ENCODE results near the gene SENP6.

- no peak for TF ChIP-seq SREBF2 (CRISPR knock-in tag; IDR thresholded peaks at IDR 0.05)
- TF ChIP-seq NRF1 (conservative IDR thresholded peaks at IDR 0.05 in 1 of 2, IDR thresholded peaks at IDR 0.05 in 1 of 2): no peak
- no peak for TF ChIP-seq ARID2 (IDR thresholded peaks at IDR 0.05)
- TF ChIP-seq POLR2A (conservative IDR thresholded peaks at IDR 0.05): no peak
- TF ChIP-seq ZEB2 (IDR thresholded peaks at IDR 0.05): no peak
- TF ChIP-seq CHAMP1 (IDR thresholded peaks at IDR 0.05): no peak
- no peak for TF ChIP-seq CTCF (IDR thresholded peaks at IDR 0.05 in 2 of 3, conservative IDR thresholded peaks at IDR 0.05 in 1 of 3; ENCODE audit: insufficient read depth in 2 of 3, low read depth in 1 of 3, low read length in 3 of 3)
- TF ChIP-seq ELK1 (CRISPR knock-in tag; IDR thresholded peaks at IDR 0.05): no peak
- no peak for TF ChIP-seq RNF2 (IDR thresholded peaks at IDR 0.05)
- no peak for TF ChIP-seq USF1 (CRISPR knock-in tag; IDR thresholded peaks at IDR 0.05)
- no peak for TF ChIP-seq REST (IDR thresholded peaks at IDR 0.05; ENCODE audit: borderline replicate concordance)
- no peak for TF ChIP-seq REST (CRISPR knock-in tag; IDR thresholded peaks at IDR 0.05; ENCODE audit: low read depth)
- TF ChIP-seq FUS (optimal IDR thresholded peaks at IDR 0.05; ENCODE audit: low read depth, low read length): no peak
- no peak for TF ChIP-seq HIVEP1 (CRISPR knock-in tag; IDR thresholded peaks at IDR 0.05)
These were observed 158.6 kb downstream of the SENP6 start for GRCh38 chr6:75760320-75760719.

All from K562 (cell line).